PC-3 (cell line): ENCODE measurements around the gene TIPARP. TPM values are rescaled to one million over a fixed set of nuclear protein-coding genes. Genes with fewer than 3 reads are reported as not detected.

ENCODE experiments used
- total RNA-seq: library from RNA; depleted of rRNA; stranded (reverse); fragments of >200 nt; gene quantifications from 2 replicates; pipeline ENCODE4 v1.2.3, GENCODE V29; 2014; rRNA removed

TIPARP gene
- total RNA-seq, 1 experiment from 2014 or later, result 84.7 TPM

Other genes starting within 250 kb of the TIPARP start
- gene SSR3, start 119.5 kb upstream of the TIPARP start, total RNA-seq, result 171 and 178 TPM in 2 replicates
- gene LEKR1, start 151.8 kb downstream of the TIPARP start, total RNA-seq, result 0.15 and 0.98 TPM in 2 replicates